Measurements from ENCODE around the gene LARP7.
"Not testable (repeated sequence)": the region's sequence is repeated elsewhere in the genome, so short reads cannot be mapped to it uniquely, and the experiment has no call there.

LARP7 gene

GRCh38 chr4:112674376-112674775, 37.4 kb downstream of the LARP7 start:
- no peaks in the 10 kb centered on the region for H3K36me3 Mint-ChIP-seq (ENCODE audit: low read depth)
- no peak for DNase-seq
- ATAC-seq = no peak
- H3K27me3 Mint-ChIP-seq = no peaks in the 10 kb centered on the region
- no peaks in the 10 kb centered on the region for H3K9me3 Mint-ChIP-seq
- no peak overlapping the region for H3K4me3 Mint-ChIP-seq
- H3K4me1 Mint-ChIP-seq = no peaks in the 10 kb centered on the region
- H3K27ac Mint-ChIP-seq = no peak overlapping the region

- Mint-ChIP-seq H3K27me3 (no peaks in the 10 kb centered on the region), H3K9me3 (no peaks in the 10 kb centered on the region), H3K36me3 (ENCODE audit: low read depth) (no peaks in the 10 kb centered on the region), H3K27ac (no peak overlapping the region), H3K4me3 (no peak overlapping the region), H3K4me1 (no peaks in the 10 kb centered on the region)
- DNase-seq (no peak), ATAC-seq (no peak)
These were observed 40.7 kb downstream of the LARP7 start for GRCh38 chr4:112677519-112678091.

- H3K36me3 Mint-ChIP-seq (ENCODE audit: low read depth) = no peaks in the 10 kb centered on the region
- no peak overlapping the region for H3K27ac Mint-ChIP-seq
- no peak for DNase-seq
- H3K4me3 Mint-ChIP-seq = no peak overlapping the region
- no peaks in the 10 kb centered on the region for H3K9me3 Mint-ChIP-seq
- no peaks in the 10 kb centered on the region for H3K4me1 Mint-ChIP-seq
- ATAC-seq = no peak
- no peaks in the 10 kb centered on the region for H3K27me3 Mint-ChIP-seq
These were observed 44.1 kb downstream of the LARP7 start for GRCh38 chr4:112680996-112681395.

GRCh38 chr4:112693507-112693906, 56.6 kb downstream of the LARP7 start:
- ATAC-seq = no peak
- Mint-ChIP-seq H3K27ac (no peak overlapping the region), H3K4me1 (no peaks in the 10 kb centered on the region), H3K27me3 (peaks cover 10% of the 10 kb centered on the region), H3K36me3 (ENCODE audit: low read depth) (no peaks in the 10 kb centered on the region), H3K4me3 (no peak overlapping the region), H3K9me3 (no peaks in the 10 kb centered on the region)
- no peak for DNase-seq

- H3K27me3 Mint-ChIP-seq = peaks cover 41% of the 10 kb centered on the region
- no peak for DNase-seq
- no peaks in the 10 kb centered on the region for H3K36me3 Mint-ChIP-seq (ENCODE audit: low read depth)
- H3K4me1 Mint-ChIP-seq = peaks cover 10% of the 10 kb centered on the region
- no peaks in the 10 kb centered on the region for H3K9me3 Mint-ChIP-seq
- H3K27ac Mint-ChIP-seq = no peak overlapping the region
- ATAC-seq = no peak
- no peak overlapping the region for H3K4me3 Mint-ChIP-seq
These were observed 63.7 kb downstream of the LARP7 start for GRCh38 chr4:112700679-112701078.

- H3K4me3 Mint-ChIP-seq = no peak overlapping the region
- DNase-seq = no peak
- peaks cover 15% of the 10 kb centered on the region for H3K4me1 Mint-ChIP-seq
- ATAC-seq = no peak
- H3K9me3 Mint-ChIP-seq = no peaks in the 10 kb centered on the region
- peaks cover 55% of the 10 kb centered on the region for H3K27me3 Mint-ChIP-seq
- no peak overlapping the region for H3K27ac Mint-ChIP-seq
- no peaks in the 10 kb centered on the region for H3K36me3 Mint-ChIP-seq (ENCODE audit: low read depth)
These were observed 65.9 kb downstream of the LARP7 start for GRCh38 chr4:112702892-112703291.

GRCh38 chr4:112704322-112704721, 67.4 kb downstream of the LARP7 start:
- ATAC-seq (no peak), DNase-seq (no peak)
- Mint-ChIP-seq H3K9me3 (no peaks in the 10 kb centered on the region), H3K27ac (no peak overlapping the region), H3K4me3 (peak overlapping the region; percentile 74), H3K4me1 (peaks cover 15% of the 10 kb centered on the region), H3K27me3 (peaks cover 56% of the 10 kb centered on the region), H3K36me3 (ENCODE audit: low read depth) (no peaks in the 10 kb centered on the region)

- no peaks in the 10 kb centered on the region for H3K9me3 Mint-ChIP-seq
- no peaks in the 10 kb centered on the region for H3K36me3 Mint-ChIP-seq (ENCODE audit: low read depth)
- DNase-seq (peak; percentile 2), ATAC-seq (peak; percentile 15)
- peaks cover 60% of the 10 kb centered on the region for H3K27me3 Mint-ChIP-seq
- H3K4me3 Mint-ChIP-seq = peak overlapping the region; percentile 74
- H3K27ac Mint-ChIP-seq = no peak overlapping the region
- peaks cover 15% of the 10 kb centered on the region for H3K4me1 Mint-ChIP-seq
These were observed 68.3 kb downstream of the LARP7 start for GRCh38 chr4:112704991-112705845.

GRCh38 chr4:112705891-112706839, 69.2 kb downstream of the LARP7 start:
- Mint-ChIP-seq H3K27ac (peak overlapping the region; percentile 40), H3K27me3 (peaks cover 55% of the 10 kb centered on the region)
- peak; percentile 6 for DNase-seq

GRCh38 chr4:112706840-112707207, 69.9 kb downstream of the LARP7 start:
- Mint-ChIP-seq H3K4me3 (peak overlapping the region; percentile 86), H3K27me3 (peaks cover 53% of the 10 kb centered on the region), H3K27ac (no peak overlapping the region), H3K9me3 (no peaks in the 10 kb centered on the region), H3K36me3 (ENCODE audit: low read depth) (no peaks in the 10 kb centered on the region), H3K4me1 (peaks cover 15% of the 10 kb centered on the region)
- no peak for DNase-seq
- no peak for ATAC-seq

More at GRCh38 chr4:112705891-112706839, 69.2 kb downstream of the LARP7 start:
- ATAC-seq = peak; percentile 57
- H3K4me3 Mint-ChIP-seq = peak overlapping the region; percentile 86
- not testable (repeated sequence) for H3K9me3 Mint-ChIP-seq; H3K36me3 Mint-ChIP-seq (ENCODE audit: low read depth)
- H3K4me1 Mint-ChIP-seq = peaks cover 15% of the 10 kb centered on the region

Measured in activated naive CD8-positive, alpha-beta T cell treated with anti-CD3 and anti-CD28 coated beads, Interleukin-2, amount 50 U/mL, for 24 hours (primary cell).